Adrenal gland (tissue), 12 donors: ENCODE measurements around the gene EXD3. TPM values are rescaled to one million over a fixed set of nuclear protein-coding genes. Genes with fewer than 3 reads are reported as not detected.

Experiments used
- DNase-seq, 7 donors: peaks; one replicate each; pipeline ENCODE4 v3.0.0-alpha.2; 2019 to 2020
- H3K27ac ChIP-seq, 5 donors: fragments of 200-600 bp; sonication (generic) in 4 of 5; 1 replicate in 3 of 5; 2 replicates in 2 of 5; pipeline versions ENCODE4 v1.5.1 to v1.8.0; 2016 to 2020; ENCODE audit warnings: mild to moderate bottlenecking in 1 of 5
- H3K27me3 ChIP-seq: fragments of 200-600 bp; 2 replicates; pipeline ENCODE4 v1.8.0; 2021
- H3K36me3 ChIP-seq, 2 donors: fragments of 200-600 bp; replicated peaks in 1 of 2; 1 replicate in 1 of 2; 2 replicates in 1 of 2; pipeline versions ENCODE4 v1.5.1 to v1.8.0; 2018 to 2022
- H3K4me1 ChIP-seq, 2 donors: fragments of 200-600 bp; replicated peaks in 1 of 2; 1 replicate in 1 of 2; 2 replicates in 1 of 2; pipeline versions ENCODE4 v1.5.1 to v1.8.0; 2018 to 2021
- H3K4me3 ChIP-seq, 4 donors: fragments of 200-600 bp; sonication (generic) in 3 of 4; one replicate each; pipeline ENCODE4 v1.5.1; 2016 to 2018
- H3K9me3 ChIP-seq, 3 donors: fragments of 200-600 bp; sonication (generic) in 1 of 3; replicated peaks in 1 of 3; 1 replicate in 2 of 3; 2 replicates in 1 of 3; pipeline versions ENCODE4 v1.5.1 to v1.8.0; 2016 to 2021
- POLR2A ChIP-seq, 2 donors: fragments of 450-650 bp; IDR thresholded peaks; one replicate each; pipeline ENCODE4 v1.6.1; 2017; ENCODE audit warnings: antibody characterized with exemption in 2 of 2, mild to moderate bottlenecking in 2 of 2, moderate library complexity in 1 of 2
- WGBS, 4 donors: extraction: QIAGEN DNeasy Blood & Tissue Kit in 2 of 4; methylation state at CpG; one replicate each; pipeline versions ENCODE4 v1.1.5 to v1.1.7; 2013 to 2017; 5-methylcytosine and 5-hydroxymethylcytosine counted together
- intact Hi-C, 2 donors: fragments of 100-400 bp; cut with DNase I; formaldehyde crosslinking; loops; one replicate each; pipeline versions ENCODE4 v1.14.1 to v1.15.0; 2022 to 2023
- polyA plus RNA-seq, 3 donors: library from polyadenylated mRNA; stranded (reverse); fragments of 200-250 nt in 2 of 3; fragments of 350-450 nt in 1 of 3; fragmentation: Illumina TruSeq in 1 of 3; extraction: RNeasy Lipid Tissue Mini Kit (QIAGEN cat#74804) in 1 of 3; gene quantifications; one replicate each; pipeline ENCODE4 v1.2.3, GENCODE V29; 2013 to 2014
- total RNA-seq, 9 donors: library from RNA; depleted of rRNA in 4 of 9; stranded (reverse); fragments of >200 nt in 4 of 9; fragments of 120-200 nt in 1 of 9; fragmentation: NEBNext Ultra II Directional in 1 of 9; extraction: Animal tissue kit (Norgen Biotek cat#: 25700) in 1 of 9; gene quantifications; one replicate each; pipeline versions ENCODE4 v1.1.0 to v1.2.4, GENCODE V29; 2013 to 2023
- TF ChIP-seq, protein P1 (sequence below), 6 experiments: fragments of 450-650 bp in 4 of 6; fragments of 200-600 bp in 2 of 6; sonication (generic) in 1 of 6; IDR thresholded peaks; 1 replicate in 5 of 6; 2 replicates in 1 of 6; pipeline versions ENCODE4 v1.5.1 to v1.8.0; 2016 to 2021; ENCODE audit warnings: antibody characterized with exemption in 6 of 6, mild to moderate bottlenecking in 2 of 6, moderate library complexity in 1 of 6
- donor health status: healthy with polysubstance abuse.
- donor health status: Bipolar disorder and iron deficiency.
- donor health status: DM: yes; HTN: yes; CAD: no.
- donor health status: DM: no; HTN: no; CAD: no.
- donor health status: DM: no; HTN: no; CAD: no.
- donor health status: DM: yes; HTN: yes; CAD: no.

The EXD3 gene
- total and polyA plus RNA-seq, 12 donors, result 1.2 to 111 (median 23.9) TPM

DNA sequence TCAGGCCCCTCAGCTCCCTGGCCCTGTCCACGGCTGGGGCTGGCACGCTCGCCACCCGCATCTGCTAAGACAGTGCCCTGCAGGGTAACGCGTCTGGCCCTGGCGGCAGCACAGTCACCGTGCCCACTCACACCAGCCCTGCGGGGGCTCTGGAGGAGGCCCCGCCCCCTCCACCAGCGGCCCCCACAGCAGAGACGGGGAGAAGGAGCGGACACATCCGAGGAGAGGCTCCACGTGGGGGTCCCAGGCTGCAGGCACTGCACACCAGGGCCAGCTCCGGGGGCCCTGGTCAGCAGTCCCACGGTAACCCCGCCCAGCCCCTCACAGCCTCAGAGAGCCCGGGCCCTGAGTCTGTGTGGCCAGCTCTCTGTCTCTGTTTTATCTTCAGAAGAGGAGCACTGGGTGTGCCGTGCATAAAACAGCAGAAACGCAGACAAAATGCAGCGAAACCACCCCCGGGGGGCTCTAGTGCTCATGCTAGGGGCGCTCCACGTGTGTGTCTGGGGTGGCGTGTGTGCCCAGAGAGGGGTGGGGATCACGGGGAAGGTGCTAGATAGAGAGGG, 73.4 kb downstream of the EXD3 start:
- TF ChIP-seq, protein P1, sequence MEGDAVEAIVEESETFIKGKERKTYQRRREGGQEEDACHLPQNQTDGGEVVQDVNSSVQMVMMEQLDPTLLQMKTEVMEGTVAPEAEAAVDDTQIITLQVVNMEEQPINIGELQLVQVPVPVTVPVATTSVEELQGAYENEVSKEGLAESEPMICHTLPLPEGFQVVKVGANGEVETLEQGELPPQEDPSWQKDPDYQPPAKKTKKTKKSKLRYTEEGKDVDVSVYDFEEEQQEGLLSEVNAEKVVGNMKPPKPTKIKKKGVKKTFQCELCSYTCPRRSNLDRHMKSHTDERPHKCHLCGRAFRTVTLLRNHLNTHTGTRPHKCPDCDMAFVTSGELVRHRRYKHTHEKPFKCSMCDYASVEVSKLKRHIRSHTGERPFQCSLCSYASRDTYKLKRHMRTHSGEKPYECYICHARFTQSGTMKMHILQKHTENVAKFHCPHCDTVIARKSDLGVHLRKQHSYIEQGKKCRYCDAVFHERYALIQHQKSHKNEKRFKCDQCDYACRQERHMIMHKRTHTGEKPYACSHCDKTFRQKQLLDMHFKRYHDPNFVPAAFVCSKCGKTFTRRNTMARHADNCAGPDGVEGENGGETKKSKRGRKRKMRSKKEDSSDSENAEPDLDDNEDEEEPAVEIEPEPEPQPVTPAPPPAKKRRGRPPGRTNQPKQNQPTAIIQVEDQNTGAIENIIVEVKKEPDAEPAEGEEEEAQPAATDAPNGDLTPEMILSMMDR (IDR thresholded peaks at IDR 0.05), result no peak
- no peak for TF ChIP-seq POLR2A (IDR thresholded peaks at IDR 0.05)
- WGBS, 4 donors, result 91 to 98% (median 96%) methylated on average over 6 to 27 of the region's 27 CpGs
- H3K4me1 ChIP-seq, result no peaks in the 10 kb centered on the region
- H3K27me3 ChIP-seq, result no peaks in the 10 kb centered on the region
- no peak overlapping the region for H3K27ac ChIP-seq
- intact Hi-C loops, result no loop called here
- H3K9me3 ChIP-seq, result no peaks in the 10 kb centered on the region
- peak in 2 of 7 donors; percentile 13 to 42 for DNase-seq
- no peaks in the 10 kb centered on the region for H3K36me3 ChIP-seq
- no peak overlapping the region for H3K4me3 ChIP-seq

GRCh38 chr9:137348769-137349470, 74.0 kb downstream of the EXD3 start:
- H3K36me3 ChIP-seq, result no peaks in the 10 kb centered on the region
- intact Hi-C loops, result no loop called here
- H3K9me3 ChIP-seq, result no peaks in the 10 kb centered on the region
- no peaks in the 10 kb centered on the region for H3K4me1 ChIP-seq
- no peaks in the 10 kb centered on the region for H3K27me3 ChIP-seq
- WGBS, 4 donors, result 85 to 97% (median 95%) methylated on average over 2 to 31 of the region's 31 CpGs
- no peak overlapping the region for H3K27ac ChIP-seq
- no peak for TF ChIP-seq POLR2A (IDR thresholded peaks at IDR 0.05)
- TF ChIP-seq, protein P1 (IDR thresholded peaks at IDR 0.05), result no peak
- no peak overlapping the region for H3K4me3 ChIP-seq
- DNase-seq, result peak in 1 of 7 donors; percentile 14

DNA sequence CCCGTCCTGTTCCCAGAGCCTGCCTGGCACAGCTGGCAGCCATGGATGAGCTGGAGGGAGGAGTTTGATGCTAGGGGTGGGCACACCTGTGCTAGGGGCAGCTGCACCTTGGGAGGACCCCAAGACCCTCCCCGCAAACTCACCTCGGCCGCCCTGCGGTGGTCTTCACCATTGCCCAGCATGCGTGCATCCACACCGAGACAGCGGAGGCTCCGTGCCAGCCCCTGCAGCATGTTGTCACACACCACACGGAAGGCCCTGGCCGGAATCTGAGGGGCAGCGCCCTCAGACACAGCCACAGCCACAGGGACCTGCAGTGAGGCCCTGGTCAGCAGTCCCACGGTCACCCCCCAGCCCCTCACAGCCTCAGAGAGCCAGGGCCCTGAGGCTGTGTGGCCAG, 75.0 kb downstream of the EXD3 start:
- H3K27ac ChIP-seq, result no peak overlapping the region
- 98 to 100% (median 99%) methylated on average over 3 to 13 of the region's 13 CpGs for WGBS, 4 donors
- no peaks in the 10 kb centered on the region for H3K9me3 ChIP-seq
- H3K4me3 ChIP-seq, result no peak overlapping the region
- H3K36me3 ChIP-seq, result no peaks in the 10 kb centered on the region
- intact Hi-C loops, result no loop called here
- H3K27me3 ChIP-seq, result no peaks in the 10 kb centered on the region
- no peak for DNase-seq
- TF ChIP-seq, protein P1 (IDR thresholded peaks at IDR 0.05), result no peak
- TF ChIP-seq POLR2A (IDR thresholded peaks at IDR 0.05), result no peak
- H3K4me1 ChIP-seq, result no peaks in the 10 kb centered on the region

GRCh38 chr9:137342482-137342881, 80.5 kb downstream of the EXD3 start:
- intact Hi-C loops, result no loop called here
- 78 to 83% (median 79%) methylated on average over 7 of the region's 7 CpGs for WGBS, 4 donors
- Histone ChIP-seq H3K27ac (no peak overlapping the region), H3K27me3 (no peaks in the 10 kb centered on the region), H3K9me3 (no peaks in the 10 kb centered on the region), H3K4me3 (no peak overlapping the region), H3K4me1 (no peaks in the 10 kb centered on the region), H3K36me3 (no peaks in the 10 kb centered on the region)
- DNase-seq, result no peak
- TF ChIP-seq, protein P1 (IDR thresholded peaks at IDR 0.05), result no peak
- no peak for TF ChIP-seq POLR2A (IDR thresholded peaks at IDR 0.05)
